PC-9 (cell line): ENCODE data around the gene KIF16B. TPM values are rescaled to one million over a fixed set of nuclear protein-coding genes. Genes with fewer than 3 reads are reported as not detected.

Experiments used
- BruUV-seq: library from RNA; stranded (reverse); fragments of 400-500 nt; replicated peaks from 2 replicates; lab custom pipeline; 2021; lab: Mats Ljungman, UMichigan
- CTCF ChIA-PET: fragments of 300-600 bp; sonication (Branson Sonifier 250); formaldehyde crosslinking; loops from one replicate; lab custom pipeline; 2022; ENCODE audit warnings: antibody characterized with exemption; lab: Charles Lee
- POLR2A ChIA-PET: fragments of 300-600 bp; sonication (Branson Sonifier 250); formaldehyde crosslinking; loops from one replicate; lab custom pipeline; 2022; ENCODE audit warnings: antibody characterized with exemption; ENCODE audit not compliant: unreplicated experiment; lab: Charles Lee
- DNase-seq, 2 experiments: peaks; one replicate each; pipeline versions ENCODE4 v3.0.0 to v3.0.0-alpha.2; 2015 to 2022; ENCODE audit warnings: mixed read lengths in 1 of 2
- H2AFZ ChIP-seq: fragments of 200-600 bp; sonication (generic); 2 replicates; pipeline ENCODE4 v1.8.1; 2017; ENCODE audit warnings: antibody characterized with exemption
- H3F3A ChIP-seq: fragments of 200-600 bp; sonication (generic); 2 replicates; pipeline ENCODE4 v1.8.1; 2017; ENCODE audit warnings: antibody characterized with exemption, mild to moderate bottlenecking, low read depth; ENCODE audit not compliant: insufficient read depth
- H3K27ac ChIP-seq: fragments of 200-600 bp; sonication (generic); 2 replicates; pipeline ENCODE4 v1.6.1; 2016; ENCODE audit warnings: mixed run types
- H3K27me3 ChIP-seq: fragments of 200-600 bp; sonication (generic); 2 replicates; pipeline ENCODE4 v1.6.1; 2016; ENCODE audit warnings: low read depth, mixed run types; ENCODE audit not compliant: insufficient read depth
- H3K36me3 ChIP-seq: fragments of 200-600 bp; sonication (generic); 2 replicates; pipeline ENCODE4 v1.6.1; 2016; ENCODE audit warnings: low read depth, mixed run types
- H3K4me1 ChIP-seq: fragments of 200-600 bp; sonication (generic); replicated peaks from 2 replicates; pipeline ENCODE4 v1.6.1; 2016; ENCODE audit warnings: mixed run types; ENCODE audit not compliant: insufficient read depth
- H3K4me2 ChIP-seq: fragments of 200-600 bp; sonication (generic); 2 replicates; pipeline ENCODE4 v1.6.1; 2017; ENCODE audit warnings: mixed run types
- H3K4me3 ChIP-seq: fragments of 200-600 bp; sonication (generic); 2 replicates; pipeline ENCODE4 v1.6.1; 2016; ENCODE audit warnings: mixed run types
- H3K79me2 ChIP-seq: fragments of 200-600 bp; sonication (generic); 2 replicates; pipeline ENCODE4 v1.6.1; 2017; ENCODE audit warnings: low read depth, mixed run types
- H3K9me2 ChIP-seq: fragments of 200-600 bp; sonication (generic); 2 replicates; pipeline ENCODE4 v1.8.1; 2017; ENCODE audit warnings: mild to moderate bottlenecking; ENCODE audit not compliant: insufficient read depth
- H3K9me3 ChIP-seq: fragments of 200-600 bp; sonication (generic); 2 replicates; pipeline ENCODE4 v1.8.1; 2016; ENCODE audit warnings: low read depth; ENCODE audit not compliant: insufficient read depth
- H4K20me1 ChIP-seq: fragments of 200-600 bp; sonication (generic); 2 replicates; pipeline ENCODE4 v1.8.1; 2017; ENCODE audit not compliant: insufficient read depth
- EZH2 ChIP-seq: fragments of 200-600 bp; sonication (generic); IDR thresholded peaks from 2 replicates; pipeline ENCODE4 v1.8.0; 2017; ENCODE audit warnings: antibody characterized with exemption, low read depth
- intact Hi-C: fragments of 100-400 bp; cut with micrococcal nuclease; formaldehyde crosslinking; loops from one replicate; pipeline ENCODE4 v1.10.0; 2022; ENCODE audit not compliant: unreplicated experiment
- total RNA-seq: library from RNA; stranded (reverse); gene quantifications from 2 replicates; pipeline ENCODE4 v1.2.3, GENCODE V29; 2021
- TF ChIP-seq, protein P1 (sequence below): fragments of 200-600 bp; sonication (generic); conservative IDR thresholded peaks from 2 replicates; pipeline ENCODE4 v1.6.1; 2017; ENCODE audit warnings: mixed run types, antibody characterized with exemption, mild to moderate bottlenecking, moderate library complexity

The KIF16B gene
- total RNA-seq, 1 experiment from 2014 or later = 17.6 TPM

DNA sequence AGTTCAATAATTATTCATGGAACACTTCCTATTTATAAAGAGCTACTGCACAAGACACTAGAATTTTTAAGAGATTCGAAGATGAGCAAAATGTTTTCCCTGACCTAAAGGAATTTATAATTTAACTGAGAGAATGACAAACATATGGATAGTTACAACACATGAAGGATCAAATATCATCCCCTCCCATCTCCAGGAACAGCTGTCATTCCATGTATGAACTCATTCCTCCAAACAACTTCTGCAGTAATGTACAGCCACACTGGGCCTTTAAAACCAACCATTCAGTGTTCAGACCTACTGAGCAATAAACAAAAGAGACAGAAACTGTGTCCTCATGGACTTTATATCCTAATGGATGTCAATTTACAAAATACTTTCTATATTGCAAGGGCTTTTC lies 87.8 kb downstream of the KIF16B start:
- H3K27me3 ChIP-seq = no peaks in the 10 kb centered on the region
- H3K4me3 ChIP-seq = no peak overlapping the region
- no peaks in the 10 kb centered on the region for H3K4me1 ChIP-seq
- H2AFZ ChIP-seq = no peak overlapping the region
- H3K79me2 ChIP-seq = no peaks in the 10 kb centered on the region
- intact Hi-C loops = no loop called here
- H3K36me3 ChIP-seq = no peaks in the 10 kb centered on the region
- ChIA-PET CTCF (no interaction called here), POLR2A (no interaction called here)
- no peaks in the 10 kb centered on the region for H3K9me3 ChIP-seq
- no peaks in the 10 kb centered on the region for H4K20me1 ChIP-seq
- TF ChIP-seq, protein P1, sequence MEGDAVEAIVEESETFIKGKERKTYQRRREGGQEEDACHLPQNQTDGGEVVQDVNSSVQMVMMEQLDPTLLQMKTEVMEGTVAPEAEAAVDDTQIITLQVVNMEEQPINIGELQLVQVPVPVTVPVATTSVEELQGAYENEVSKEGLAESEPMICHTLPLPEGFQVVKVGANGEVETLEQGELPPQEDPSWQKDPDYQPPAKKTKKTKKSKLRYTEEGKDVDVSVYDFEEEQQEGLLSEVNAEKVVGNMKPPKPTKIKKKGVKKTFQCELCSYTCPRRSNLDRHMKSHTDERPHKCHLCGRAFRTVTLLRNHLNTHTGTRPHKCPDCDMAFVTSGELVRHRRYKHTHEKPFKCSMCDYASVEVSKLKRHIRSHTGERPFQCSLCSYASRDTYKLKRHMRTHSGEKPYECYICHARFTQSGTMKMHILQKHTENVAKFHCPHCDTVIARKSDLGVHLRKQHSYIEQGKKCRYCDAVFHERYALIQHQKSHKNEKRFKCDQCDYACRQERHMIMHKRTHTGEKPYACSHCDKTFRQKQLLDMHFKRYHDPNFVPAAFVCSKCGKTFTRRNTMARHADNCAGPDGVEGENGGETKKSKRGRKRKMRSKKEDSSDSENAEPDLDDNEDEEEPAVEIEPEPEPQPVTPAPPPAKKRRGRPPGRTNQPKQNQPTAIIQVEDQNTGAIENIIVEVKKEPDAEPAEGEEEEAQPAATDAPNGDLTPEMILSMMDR = no peak
- no peak for TF ChIP-seq EZH2
- H3K27ac ChIP-seq = no peak overlapping the region
- no peaks in the 10 kb centered on the region for H3F3A ChIP-seq
- BruUV-seq = no TSS peak
- DNase-seq = no peak
- H3K4me2 ChIP-seq = no peak overlapping the region
- no peaks in the 10 kb centered on the region for H3K9me2 ChIP-seq

GRCh38 chr20:16483024-16483423 lies 90.2 kb downstream of the KIF16B start:
- no peaks in the 10 kb centered on the region for H3K79me2 ChIP-seq
- intact Hi-C loops = no loop called here
- H2AFZ ChIP-seq = no peak overlapping the region
- no peaks in the 10 kb centered on the region for H4K20me1 ChIP-seq
- no peak for DNase-seq
- no peak overlapping the region for H3K27ac ChIP-seq
- no peaks in the 10 kb centered on the region for H3K36me3 ChIP-seq
- BruUV-seq = no TSS peak
- no peaks in the 10 kb centered on the region for H3K9me3 ChIP-seq
- no peak overlapping the region for H3K4me2 ChIP-seq
- H3K4me1 ChIP-seq = 0 out of 2 replicates have a peak, but pooled peaks cover under 1% of the 10 kb centered on the region
- TF ChIP-seq EZH2 = no peak
- TF ChIP-seq, protein P1 = no peak
- no peaks in the 10 kb centered on the region for H3F3A ChIP-seq
- ChIA-PET POLR2A (no interaction called here), CTCF (no interaction called here)
- no peaks in the 10 kb centered on the region for H3K9me2 ChIP-seq
- no peaks in the 10 kb centered on the region for H3K27me3 ChIP-seq
- no peak overlapping the region for H3K4me3 ChIP-seq

DNA sequence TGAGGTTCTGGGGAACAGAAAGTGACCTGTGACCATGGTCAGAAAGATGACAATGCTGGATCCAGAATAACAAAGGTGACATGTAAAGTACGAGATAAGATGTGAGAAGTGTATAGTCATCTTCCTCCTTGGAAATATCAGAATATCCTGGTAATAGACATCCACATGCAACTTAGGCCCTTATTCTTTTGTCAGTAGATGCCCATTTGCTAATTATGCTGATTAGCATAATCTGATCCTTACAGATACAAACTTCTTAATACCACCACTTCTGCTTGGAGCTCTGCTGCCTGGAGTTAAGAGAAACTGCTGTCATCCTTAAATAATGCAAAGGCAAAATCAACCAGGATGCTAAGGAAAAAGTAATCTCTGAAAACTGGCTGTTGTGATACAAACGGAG lies 91.3 kb downstream of the KIF16B start:
- no TSS peak for BruUV-seq
- Histone ChIP-seq H3K79me2 (no peaks in the 10 kb centered on the region), H3K4me3 (no peak overlapping the region), H3K27me3 (no peaks in the 10 kb centered on the region), H3K4me2 (no peak overlapping the region), H3K4me1 (peaks cover 9% of the 10 kb centered on the region), H3K27ac (no peak overlapping the region), H4K20me1 (no peaks in the 10 kb centered on the region), H3F3A (no peaks in the 10 kb centered on the region), H2AFZ (no peak overlapping the region), H3K9me3 (no peaks in the 10 kb centered on the region), H3K9me2 (no peaks in the 10 kb centered on the region), H3K36me3 (no peaks in the 10 kb centered on the region)
- TF ChIP-seq, protein P1 = no peak
- no peak for TF ChIP-seq EZH2
- DNase-seq = no peak
- CTCF ChIA-PET = no interaction called here
- intact Hi-C loops = no loop called here
- POLR2A ChIA-PET = interaction anchor here (0.6 kb wide), 1 partner anchor 133 kb away, joined by 3 read pairs; no protein-coding TSS in a partner anchor
